IMR-90 (cell line): Measurements from ENCODE around the gene MYO1A. TPM values are rescaled to one million over a fixed set of nuclear protein-coding genes. Genes with fewer than 3 reads are reported as not detected.

Source experiments
- ATAC-seq: fragments of 200-7000 bp; cut with Tn5 transposase; 2 replicates; pipeline ENCODE4 v1.9.1; 2020; ENCODE audit warnings: low read depth, mild to moderate bottlenecking, moderate library complexity
- BruUV-seq: library from RNA; stranded (reverse); fragments of 400-500 nt; replicated peaks from 2 replicates; lab custom pipeline; 2021; lab: Mats Ljungman, UMichigan
- CTCF ChIA-PET: fragments of 300-600 bp; formaldehyde crosslinking; extraction: SDS; loops from one replicate; lab custom pipeline; 2021; ENCODE audit warnings: antibody characterized with exemption; lab: Yijun Ruan, JAX
- POLR2A ChIA-PET: fragments of 300-600 bp; sonication (Branson Sonifier 250); formaldehyde crosslinking; loops from one replicate; lab custom pipeline; 2022; ENCODE audit warnings: antibody characterized with exemption; ENCODE audit not compliant: unreplicated experiment; lab: Charles Lee
- DNase-seq: peaks from one replicate; pipeline ENCODE4 v3.0.0; 2013
- H2AFZ ChIP-seq: replicated peaks from 2 replicates; pipeline ENCODE3; 2013; ENCODE audit warnings: low read length, mild to moderate bottlenecking; ENCODE audit not compliant: poor library complexity
- H2AK5ac ChIP-seq: 2 replicates; pipeline ENCODE4 v1.6.1; 2013; ENCODE audit warnings: low read depth, low read length, inconsistent platforms
- H2AK9ac ChIP-seq: replicated peaks from 2 replicates; pipeline ENCODE3; 2013; ENCODE audit warnings: mild to moderate bottlenecking, low read depth, low read length, moderate library complexity; ENCODE audit not compliant: poor library complexity
- H2BK120ac ChIP-seq: 2 replicates; pipeline ENCODE4 v1.6.1; 2013; ENCODE audit warnings: low read depth, low read length, inconsistent platforms
- H2BK15ac ChIP-seq: 3 replicates; pipeline ENCODE4 v1.6.1; 2013; ENCODE audit warnings: low read depth, low read length, inconsistent platforms
- H2BK20ac ChIP-seq: 2 replicates; pipeline ENCODE4 v1.6.1; 2013; ENCODE audit warnings: low read depth, mild to moderate bottlenecking, inconsistent platforms, low read length, moderate library complexity
- H2BK5ac ChIP-seq: 2 replicates; pipeline ENCODE4 v1.6.1; 2013; ENCODE audit warnings: mild to moderate bottlenecking, low read depth, low read length, inconsistent platforms; ENCODE audit not compliant: poor library complexity, severe bottlenecking
- H3K14ac ChIP-seq: replicated peaks from 2 replicates; pipeline ENCODE4 v1.6.1; 2013; ENCODE audit warnings: low read depth, low read length, inconsistent platforms
- H3K18ac ChIP-seq: 2 replicates; pipeline ENCODE4 v1.6.1; 2013; ENCODE audit warnings: low read depth, low read length, control low read depth
- H3K23ac ChIP-seq: 2 replicates; pipeline ENCODE4 v1.6.1; 2013; ENCODE audit warnings: low read depth, low read length, inconsistent platforms
- H3K27ac ChIP-seq: 2 replicates; pipeline ENCODE4 v1.5.1; 2013; ENCODE audit warnings: mild to moderate bottlenecking, control low read depth, low read length; ENCODE audit not compliant: insufficient read depth
- H3K27me3 ChIP-seq: 2 replicates; pipeline ENCODE4 v1.6.1; 2013; ENCODE audit warnings: low read length; ENCODE audit not compliant: control insufficient read depth, insufficient read depth
- H3K36me3 ChIP-seq: 2 replicates; pipeline ENCODE4 v1.6.1; 2013; ENCODE audit warnings: low read length, mixed read lengths; ENCODE audit not compliant: control insufficient read depth, insufficient read depth
- H3K4ac ChIP-seq: 2 replicates; pipeline ENCODE4 v1.6.1; 2013; ENCODE audit warnings: low read depth, low read length, inconsistent platforms
- H3K4me1 ChIP-seq: 2 replicates; pipeline ENCODE4 v1.6.1; 2013; ENCODE audit warnings: low read length, mixed read lengths; ENCODE audit not compliant: control insufficient read depth, insufficient read depth
- H3K4me2 ChIP-seq: 2 replicates; pipeline ENCODE4 v1.6.1; 2013; ENCODE audit warnings: low read depth, mild to moderate bottlenecking, control low read depth, low read length, moderate library complexity
- H3K4me3 ChIP-seq: 2 replicates; pipeline ENCODE4 v1.5.1; 2013; ENCODE audit warnings: low read depth, mild to moderate bottlenecking, control low read depth, low read length, moderate library complexity; ENCODE audit not compliant: insufficient read depth
- H3K56ac ChIP-seq: 2 replicates; pipeline ENCODE4 v1.6.1; 2013; ENCODE audit warnings: low read length, inconsistent platforms; ENCODE audit not compliant: insufficient read depth; ENCODE audit errors: extremely low read depth
- H3K79me1 ChIP-seq, 2 experiments: 2 replicates each; pipeline ENCODE4 v1.6.1; 2013; ENCODE audit warnings: low read length in 2 of 2, inconsistent platforms in 1 of 2, low read depth in 1 of 2
- H3K9ac ChIP-seq: 2 replicates; pipeline ENCODE4 v1.6.1; 2013; ENCODE audit warnings: low read depth, low read length, control low read depth
- H3K9me1 ChIP-seq: 2 replicates; pipeline ENCODE4 v1.6.1; 2013; ENCODE audit warnings: low read length, inconsistent platforms; ENCODE audit not compliant: insufficient read depth
- H3K9me3 ChIP-seq: 2 replicates; pipeline ENCODE4 v1.6.1; 2013; ENCODE audit warnings: low read length; ENCODE audit not compliant: control insufficient read depth, insufficient read depth
- H4K20me1 ChIP-seq: 2 replicates; pipeline ENCODE4 v1.6.1; 2013; ENCODE audit warnings: low read length, inconsistent platforms; ENCODE audit not compliant: insufficient read depth
- H4K5ac ChIP-seq: 2 replicates; pipeline ENCODE4 v1.6.1; 2013; ENCODE audit warnings: mild to moderate bottlenecking, low read depth, low read length, control low read depth
- H4K8ac ChIP-seq, 2 experiments: 2 replicates each; pipeline ENCODE4 v1.6.1; 2013; ENCODE audit warnings: low read depth in 2 of 2, low read length in 2 of 2, control low read depth in 1 of 2, inconsistent platforms in 1 of 2
- H4K91ac ChIP-seq: 2 replicates; pipeline ENCODE4 v1.6.1; 2013; ENCODE audit warnings: low read depth, low read length, inconsistent platforms; ENCODE audit not compliant: insufficient read depth
- BHLHE40 ChIP-seq: fragments of 150-350 bp; IDR thresholded peaks from 2 replicates; pipeline ENCODE4 v1.6.1; 2016; ENCODE audit warnings: mild to moderate bottlenecking, low read depth, low read length
- CEBPB ChIP-seq: IDR thresholded peaks from 2 replicates; pipeline ENCODE4 v1.6.1; 2012; ENCODE audit warnings: low read depth, low read length, improper control_type of control experiment
- CHD1 ChIP-seq: IDR thresholded peaks from 2 replicates; pipeline ENCODE4 v1.6.1; 2012; ENCODE audit warnings: low read depth, low read length, improper control_type of control experiment
- FOS ChIP-seq: fragments of 150-350 bp; IDR thresholded peaks from 2 replicates; pipeline ENCODE4 v1.6.1; 2016; ENCODE audit warnings: low read depth, low read length
- MAZ ChIP-seq: IDR thresholded peaks from 2 replicates; pipeline ENCODE4 v1.6.1; 2012; ENCODE audit warnings: low read depth, mild to moderate bottlenecking, low read length, improper control_type of control experiment, moderate library complexity, borderline replicate concordance
- MXI1 ChIP-seq: IDR thresholded peaks from 2 replicates; pipeline ENCODE4 v1.6.1; 2012; ENCODE audit warnings: low read depth, mild to moderate bottlenecking, low read length, moderate library complexity, borderline replicate concordance
- NFE2L2 ChIP-seq: fragments of 150-350 bp; IDR thresholded peaks from 2 replicates; pipeline ENCODE4 v1.6.1; 2016; ENCODE audit warnings: low read depth, mild to moderate bottlenecking, low read length
- POLR2A ChIP-seq: IDR thresholded peaks from 2 replicates; pipeline ENCODE4 v1.6.1; 2012; ENCODE audit warnings: mild to moderate bottlenecking, low read depth, low read length
- RAD21 ChIP-seq: IDR thresholded peaks from 2 replicates; pipeline ENCODE4 v1.6.1; 2012; ENCODE audit warnings: low read length, improper control_type of control experiment
- RCOR1 ChIP-seq: IDR thresholded peaks from 2 replicates; pipeline ENCODE4 v1.6.1; 2012; ENCODE audit warnings: mild to moderate bottlenecking, low read length, improper control_type of control experiment; ENCODE audit not compliant: insufficient replicate concordance
- RFX5 ChIP-seq: IDR thresholded peaks from 2 replicates; pipeline ENCODE4 v1.8.0; 2012; ENCODE audit warnings: low read depth, mild to moderate bottlenecking, low read length, moderate library complexity
- SMC3 ChIP-seq: fragments of 150-350 bp; IDR thresholded peaks from 2 replicates; pipeline ENCODE4 v1.6.1; 2016; ENCODE audit warnings: low read depth, mild to moderate bottlenecking, antibody characterized with exemption, low read length, moderate library complexity
- WGBS, 2 experiments: methylation state at CpG; one replicate each; pipeline versions ENCODE4 v1.1.5 to v1.1.7; 2013; ENCODE audit warnings: missing lambda C conversion rate in 2 of 2; ENCODE audit not compliant: insufficient read length in 1 of 2; ENCODE audit errors: extremely low coverage in 2 of 2; 5-methylcytosine and 5-hydroxymethylcytosine counted together
- dilution Hi-C: fragments of 300-500 bp; cut with HindIII; formaldehyde crosslinking; loops from one replicate; pipeline ENCODE4 v1.14.3; 2018; ENCODE audit warnings: low sequenced_read_pairs; ENCODE audit not compliant: unreplicated experiment
- in situ Hi-C: fragments of 300-500 bp; cut with MboI; formaldehyde crosslinking; loops from 3 replicates; pipeline ENCODE4 v1.14.3; 2019; ENCODE audit warnings: low sequenced_read_pairs, inconsistent platforms, mixed read lengths
- intact Hi-C: fragments of 100-400 bp; cut with micrococcal nuclease; formaldehyde crosslinking; loops from 2 replicates; pipeline ENCODE4 v1.10.0; 2022
- polyA plus RNA-seq, 3 experiments: library from polyadenylated mRNA; depleted of rRNA; stranded (reverse); fragments of >200 nt; gene quantifications; 2 replicates each; pipeline ENCODE4 v1.2.3, GENCODE V29; 2012; ENCODE audit warnings: low replicate concordance in 1 of 3
- total RNA-seq: library from RNA; depleted of rRNA; stranded (reverse); fragments of >200 nt; gene quantifications from 2 replicates; pipeline ENCODE4 v1.2.3, GENCODE V29; 2012
- TF ChIP-seq, protein P1 (sequence below): fragments of 150-350 bp; IDR thresholded peaks from 2 replicates; pipeline ENCODE4 v1.6.1; 2016; ENCODE audit warnings: low read depth, mild to moderate bottlenecking, low read length, moderate library complexity, borderline replicate concordance
- TF ChIP-seq, protein P2 (sequence below): fragments of 150-350 bp; IDR thresholded peaks from 2 replicates; pipeline ENCODE4 v1.6.1; 2017; ENCODE audit warnings: mild to moderate bottlenecking, antibody characterized with exemption, low read length, low read depth

The MYO1A gene
- total and polyA plus RNA-seq, 2 of the 4 experiments (the other 2 are of a cell fraction): under 0.01 TPM; not detected in 1

DNA sequence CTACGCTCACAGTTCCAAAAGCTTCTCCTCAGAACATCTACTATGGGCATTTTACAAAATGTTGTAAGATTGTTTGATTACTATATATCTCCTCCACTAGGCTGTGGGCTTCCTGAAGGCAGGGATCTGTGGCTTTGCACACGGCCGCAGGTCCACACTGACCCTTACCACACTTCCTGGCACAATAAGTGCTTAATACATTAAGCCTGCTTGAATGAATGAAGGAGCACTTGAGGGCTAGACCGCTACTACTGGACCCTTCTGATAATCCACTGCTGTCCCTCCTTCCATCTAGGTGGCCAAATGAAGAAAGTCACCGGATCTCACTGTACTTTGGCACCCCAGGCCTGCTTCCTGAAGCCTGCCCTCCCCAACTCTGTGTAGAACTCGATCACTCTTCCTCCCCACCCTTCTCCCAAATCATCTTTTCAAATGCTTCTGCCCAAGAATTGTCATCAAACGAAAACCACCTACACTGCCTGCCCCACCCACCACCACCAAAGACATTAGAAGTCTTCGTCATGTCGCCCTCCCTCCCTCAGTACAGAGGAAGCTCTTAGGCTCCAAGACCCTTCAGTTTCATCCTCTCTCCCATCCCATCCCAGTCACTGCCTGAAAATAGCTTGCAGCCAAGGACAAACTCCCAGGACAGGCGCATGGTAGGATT lies 43.0 kb downstream of the MYO1A start:
- Histone ChIP-seq H3K4me3 (peak overlapping the region; percentile 18), H4K20me1 (peaks cover 11% of the 10 kb centered on the region), H2BK5ac (no peak overlapping the region), H4K8ac (peak overlapping the region in 1 of 2 experiments; percentile 84; a peak in 3 of 4 replicates), H3K4me2 (peak overlapping the region; percentile 53), H3K23ac (peak overlapping the region; percentile 35), H3K4me1 (peaks cover 6% of the 10 kb centered on the region), H2AK5ac (peak overlapping the region; percentile 90), H3K36me3 (peaks cover 26% of the 10 kb centered on the region), H3K14ac (peak overlapping the region; percentile 79), H2BK20ac (no peak overlapping the region), H4K5ac (peak overlapping the region; percentile 0; the same call in 1 of the 2 replicates), H2AFZ (peak overlapping the region; percentile 93), H4K91ac (peak overlapping the region; percentile 52), H3K9me1 (peaks cover 5% of the 10 kb centered on the region; the same call in 1 of the 2 replicates), H2BK15ac (peak overlapping the region; percentile 81; the same call in 1 of the 3 replicates), H3K27ac (no peak overlapping the region), H3K79me1 (peaks cover 24 to 47% of the 10 kb centered on the region in 2 experiments), H3K18ac (no peak overlapping the region), H2AK9ac (peak overlapping the region; percentile 11), H3K9me3 (no peaks in the 10 kb centered on the region), H2BK120ac (peak overlapping the region; percentile 19), H3K56ac (peak overlapping the region; percentile 38; the same call in 1 of the 2 replicates), H3K27me3 (no peaks in the 10 kb centered on the region; the same call in 1 of the 2 replicates), H3K9ac (peak overlapping the region; percentile 61), H3K4ac (peak overlapping the region; percentile 71)
- CTCF ChIA-PET: interaction anchor here (1.0 to 2.2 kb wide), 3 partner anchors 56 to 105 kb away, joined by 3 to 8 read pairs (median 3); partner anchors contain the start of gene STAT6
- dilution Hi-C loops: no loop called here
- 53% methylated on average over 3 of the region's 10 CpGs; no CpG with 5 or more reads in 1 of the 2 experiments for WGBS, 2 experiments
- intact Hi-C loops: loop anchor here (10.0 kb wide), 1 partner anchor 362 kb away; the partner anchor contains the start of gene ATP5F1B
- in situ Hi-C loops: loop anchor here (5.0 to 10.0 kb wide), 2 partner anchors 105 to 372 kb away; partner anchors contain the start of genes BAZ2A and STAT6
- DNase-seq (no peak), ATAC-seq (no peak)
- POLR2A ChIA-PET: interaction anchor here (0.6 kb wide), 1 partner anchor 691 kb away, joined by 6 read pairs; no protein-coding TSS in a partner anchor
- BruUV-seq: no TSS peak
- TF ChIP-seq RAD21 (no peak), RFX5 (no peak), FOS (no peak), BHLHE40 (no peak), MAZ (no peak), CEBPB (no peak), SMC3 (no peak), POLR2A (no peak), NFE2L2 (no peak), RCOR1 (no peak), CHD1 (no peak), MXI1 (no peak)
- TF ChIP-seq, protein P1, sequence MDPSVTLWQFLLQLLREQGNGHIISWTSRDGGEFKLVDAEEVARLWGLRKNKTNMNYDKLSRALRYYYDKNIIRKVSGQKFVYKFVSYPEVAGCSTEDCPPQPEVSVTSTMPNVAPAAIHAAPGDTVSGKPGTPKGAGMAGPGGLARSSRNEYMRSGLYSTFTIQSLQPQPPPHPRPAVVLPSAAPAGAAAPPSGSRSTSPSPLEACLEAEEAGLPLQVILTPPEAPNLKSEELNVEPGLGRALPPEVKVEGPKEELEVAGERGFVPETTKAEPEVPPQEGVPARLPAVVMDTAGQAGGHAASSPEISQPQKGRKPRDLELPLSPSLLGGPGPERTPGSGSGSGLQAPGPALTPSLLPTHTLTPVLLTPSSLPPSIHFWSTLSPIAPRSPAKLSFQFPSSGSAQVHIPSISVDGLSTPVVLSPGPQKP: no peak
- TF ChIP-seq, protein P2, sequence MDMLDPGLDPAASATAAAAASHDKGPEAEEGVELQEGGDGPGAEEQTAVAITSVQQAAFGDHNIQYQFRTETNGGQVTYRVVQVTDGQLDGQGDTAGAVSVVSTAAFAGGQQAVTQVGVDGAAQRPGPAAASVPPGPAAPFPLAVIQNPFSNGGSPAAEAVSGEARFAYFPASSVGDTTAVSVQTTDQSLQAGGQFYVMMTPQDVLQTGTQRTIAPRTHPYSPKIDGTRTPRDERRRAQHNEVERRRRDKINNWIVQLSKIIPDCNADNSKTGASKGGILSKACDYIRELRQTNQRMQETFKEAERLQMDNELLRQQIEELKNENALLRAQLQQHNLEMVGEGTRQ: no peak
